Panc1 (cell line): ENCODE data around the gene DPY19L1. TPM values are rescaled to one million over a fixed set of nuclear protein-coding genes. Genes with fewer than 3 reads are reported as not detected.

Experiments
- ATAC-seq: fragments of 200-7000 bp; cut with Tn5 transposase; 2 replicates; pipeline ENCODE4 v1.9.1; 2020; ENCODE audit warnings: mild to moderate bottlenecking, moderate library complexity
- BruUV-seq: library from RNA; stranded (reverse); fragments of 400-500 nt; replicated peaks from 2 replicates; lab custom pipeline; 2021; lab: Mats Ljungman, UMichigan
- CTCF ChIA-PET: fragments of 300-600 bp; sonication (Branson Sonifier 250); formaldehyde crosslinking; loops from one replicate; lab custom pipeline; 2022; ENCODE audit warnings: antibody characterized with exemption; lab: Charles Lee
- POLR2A ChIA-PET: fragments of 300-600 bp; sonication (Branson Sonifier 250); formaldehyde crosslinking; loops from one replicate; lab custom pipeline; 2022; ENCODE audit warnings: antibody characterized with exemption; lab: Charles Lee
- DNase-seq: peaks from one replicate; pipeline ENCODE4 v3.0.0-alpha.2; 2010; ENCODE audit warnings: low read depth, low spot score
- H3K27ac ChIP-seq: 2 replicates; pipeline ENCODE4 v1.5.1; 2011; ENCODE audit warnings: mild to moderate bottlenecking, low read length, inconsistent platforms
- H3K27me3 ChIP-seq: fragments of 200-500 bp; sonication (Bioruptor generic); 2 replicates; pipeline ENCODE4 v1.6.0; 2014; ENCODE audit warnings: low read length, inconsistent platforms; ENCODE audit not compliant: control insufficient read depth, insufficient read depth
- H3K36me3 ChIP-seq: fragments of 200-500 bp; sonication (Bioruptor generic); 2 replicates; pipeline ENCODE4 v1.5.1; 2014; ENCODE audit warnings: inconsistent platforms, mild to moderate bottlenecking, low read length, moderate library complexity; ENCODE audit not compliant: control insufficient read depth, insufficient read depth
- H3K4me1 ChIP-seq: 2 replicates; pipeline ENCODE4 v1.5.1; 2011; ENCODE audit warnings: inconsistent platforms, mild to moderate bottlenecking, low read length, moderate library complexity; ENCODE audit not compliant: control insufficient read depth, insufficient read depth
- H3K4me3 ChIP-seq, 2 experiments: 2 replicates each; pipeline ENCODE4 v1.5.1; 2011 to 2012; ENCODE audit warnings: low read depth in 2 of 2, low read length in 2 of 2, mild to moderate bottlenecking in 2 of 2, inconsistent platforms in 1 of 2, moderate library complexity in 1 of 2
- H3K9me3 ChIP-seq: fragments of 200-500 bp; sonication (Bioruptor generic); 2 replicates; pipeline ENCODE4 v1.5.1; 2014; ENCODE audit warnings: low read depth, mild to moderate bottlenecking, inconsistent platforms, low read length, moderate library complexity; ENCODE audit not compliant: control insufficient read depth, insufficient read depth
- POLR2AphosphoS5 ChIP-seq: IDR thresholded peaks from 2 replicates; pipeline ENCODE4 v1.6.1; 2012; ENCODE audit warnings: mild to moderate bottlenecking, low read depth, low read length, moderate library complexity
- SIN3A ChIP-seq: IDR thresholded peaks from 2 replicates; pipeline ENCODE4 v1.6.1; 2012; ENCODE audit warnings: low read depth, mild to moderate bottlenecking, low read length, moderate library complexity, borderline replicate concordance; ENCODE audit not compliant: insufficient read depth
- TCF7L2 ChIP-seq: IDR thresholded peaks from 2 replicates; pipeline ENCODE4 v1.6.1; 2011; ENCODE audit warnings: mild to moderate bottlenecking, low read depth, low read length, inconsistent platforms
- in situ Hi-C: cut with HindIII; loops from 2 replicates; pipeline ENCODE4 v1.10.0; 2016; ENCODE audit warnings: low sequenced_read_pairs, low pct_unique_long_range_greater_than_20kb
- intact Hi-C: fragments of 100-400 bp; cut with micrococcal nuclease; formaldehyde crosslinking; loops from one replicate; pipeline ENCODE4 v1.10.0; 2022; ENCODE audit not compliant: unreplicated experiment
- total RNA-seq: library from RNA; stranded (reverse); gene quantifications from one replicate; pipeline ENCODE4 v1.2.1, GENCODE V29; 2021; ENCODE audit not compliant: unreplicated experiment
- TF ChIP-seq, protein P1 (sequence below): fragments of 450-650 bp; IDR thresholded peaks from 2 replicates; pipeline ENCODE4 v1.5.1; 2017; ENCODE audit warnings: mild to moderate bottlenecking
- TF ChIP-seq, protein P2 (sequence below), 2 experiments: IDR thresholded peaks; 2 replicates each; pipeline ENCODE4 v1.6.1; 2011 to 2012; ENCODE audit warnings: low read depth in 2 of 2, control low read depth in 1 of 2, low read length in 1 of 2, mild to moderate bottlenecking in 1 of 2, moderate library complexity in 1 of 2; ENCODE audit not compliant: insufficient read depth in 1 of 2

Gene DPY19L1
- total RNA-seq, 1 experiment from 2014 or later: 103 TPM

DNA sequence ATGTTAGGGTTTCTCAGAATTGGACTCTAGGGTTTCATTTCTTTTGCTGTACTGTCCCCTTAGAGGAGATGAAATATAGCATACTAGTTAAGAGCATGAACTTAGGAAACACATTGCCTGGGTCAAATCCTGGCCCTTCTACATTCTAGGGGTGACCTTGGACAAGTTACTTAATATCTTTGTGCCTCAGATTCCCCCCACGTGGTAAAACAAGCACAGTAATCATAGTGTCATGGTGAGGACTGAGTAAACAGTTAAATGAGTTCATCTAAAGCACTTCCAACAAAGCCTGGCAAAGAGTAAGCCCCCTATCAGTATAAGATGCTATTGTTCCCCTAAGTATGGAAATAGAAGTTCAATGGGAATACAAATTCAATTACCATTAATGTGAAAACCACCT, 5.1 kb downstream of the DPY19L1 start:
- no TSS peak for BruUV-seq
- CTCF ChIA-PET: no interaction called here
- POLR2A ChIA-PET: no interaction called here

DNA sequence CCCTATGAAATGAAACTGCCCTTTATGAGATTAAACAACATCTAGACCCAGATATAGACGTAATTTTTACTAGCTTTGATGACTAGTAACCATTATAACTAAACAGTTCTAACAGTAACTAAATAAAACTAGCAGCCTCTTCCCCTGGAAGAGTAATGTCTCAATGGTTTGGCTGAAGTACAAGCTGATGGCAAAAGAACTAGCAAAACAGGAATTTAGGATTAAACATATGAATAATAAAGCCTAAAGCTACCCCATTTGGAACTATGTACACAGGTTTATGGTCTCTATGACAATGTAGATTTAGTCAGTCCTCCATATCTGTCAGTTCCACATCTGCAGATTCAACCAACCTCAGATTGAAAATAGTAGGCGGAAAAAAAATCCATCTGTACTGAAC, 6.4 kb downstream of the DPY19L1 start:
- CTCF ChIA-PET: no interaction called here
- BruUV-seq: no TSS peak
- no peak for DNase-seq
- Histone ChIP-seq H3K4me3 (no peak overlapping the region), H3K9me3 (no peaks in the 10 kb centered on the region), H3K27me3 (no peaks in the 10 kb centered on the region), H3K27ac (no peak overlapping the region), H3K4me1 (peaks cover 36% of the 10 kb centered on the region), H3K36me3 (no peaks in the 10 kb centered on the region; the same call in 1 of the 2 replicates)
- intact Hi-C loops (loop anchor here (10.0 kb wide), 2 partner anchors 286 to 706 kb away; no protein-coding TSS in a partner anchor), in situ Hi-C loops (no loop called here)
- no peak for ATAC-seq
- TF ChIP-seq, protein P1, sequence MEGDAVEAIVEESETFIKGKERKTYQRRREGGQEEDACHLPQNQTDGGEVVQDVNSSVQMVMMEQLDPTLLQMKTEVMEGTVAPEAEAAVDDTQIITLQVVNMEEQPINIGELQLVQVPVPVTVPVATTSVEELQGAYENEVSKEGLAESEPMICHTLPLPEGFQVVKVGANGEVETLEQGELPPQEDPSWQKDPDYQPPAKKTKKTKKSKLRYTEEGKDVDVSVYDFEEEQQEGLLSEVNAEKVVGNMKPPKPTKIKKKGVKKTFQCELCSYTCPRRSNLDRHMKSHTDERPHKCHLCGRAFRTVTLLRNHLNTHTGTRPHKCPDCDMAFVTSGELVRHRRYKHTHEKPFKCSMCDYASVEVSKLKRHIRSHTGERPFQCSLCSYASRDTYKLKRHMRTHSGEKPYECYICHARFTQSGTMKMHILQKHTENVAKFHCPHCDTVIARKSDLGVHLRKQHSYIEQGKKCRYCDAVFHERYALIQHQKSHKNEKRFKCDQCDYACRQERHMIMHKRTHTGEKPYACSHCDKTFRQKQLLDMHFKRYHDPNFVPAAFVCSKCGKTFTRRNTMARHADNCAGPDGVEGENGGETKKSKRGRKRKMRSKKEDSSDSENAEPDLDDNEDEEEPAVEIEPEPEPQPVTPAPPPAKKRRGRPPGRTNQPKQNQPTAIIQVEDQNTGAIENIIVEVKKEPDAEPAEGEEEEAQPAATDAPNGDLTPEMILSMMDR: no peak
- TF ChIP-seq SIN3A (no peak), TCF7L2 (no peak), POLR2AphosphoS5 (no peak)
- TF ChIP-seq, protein P2, sequence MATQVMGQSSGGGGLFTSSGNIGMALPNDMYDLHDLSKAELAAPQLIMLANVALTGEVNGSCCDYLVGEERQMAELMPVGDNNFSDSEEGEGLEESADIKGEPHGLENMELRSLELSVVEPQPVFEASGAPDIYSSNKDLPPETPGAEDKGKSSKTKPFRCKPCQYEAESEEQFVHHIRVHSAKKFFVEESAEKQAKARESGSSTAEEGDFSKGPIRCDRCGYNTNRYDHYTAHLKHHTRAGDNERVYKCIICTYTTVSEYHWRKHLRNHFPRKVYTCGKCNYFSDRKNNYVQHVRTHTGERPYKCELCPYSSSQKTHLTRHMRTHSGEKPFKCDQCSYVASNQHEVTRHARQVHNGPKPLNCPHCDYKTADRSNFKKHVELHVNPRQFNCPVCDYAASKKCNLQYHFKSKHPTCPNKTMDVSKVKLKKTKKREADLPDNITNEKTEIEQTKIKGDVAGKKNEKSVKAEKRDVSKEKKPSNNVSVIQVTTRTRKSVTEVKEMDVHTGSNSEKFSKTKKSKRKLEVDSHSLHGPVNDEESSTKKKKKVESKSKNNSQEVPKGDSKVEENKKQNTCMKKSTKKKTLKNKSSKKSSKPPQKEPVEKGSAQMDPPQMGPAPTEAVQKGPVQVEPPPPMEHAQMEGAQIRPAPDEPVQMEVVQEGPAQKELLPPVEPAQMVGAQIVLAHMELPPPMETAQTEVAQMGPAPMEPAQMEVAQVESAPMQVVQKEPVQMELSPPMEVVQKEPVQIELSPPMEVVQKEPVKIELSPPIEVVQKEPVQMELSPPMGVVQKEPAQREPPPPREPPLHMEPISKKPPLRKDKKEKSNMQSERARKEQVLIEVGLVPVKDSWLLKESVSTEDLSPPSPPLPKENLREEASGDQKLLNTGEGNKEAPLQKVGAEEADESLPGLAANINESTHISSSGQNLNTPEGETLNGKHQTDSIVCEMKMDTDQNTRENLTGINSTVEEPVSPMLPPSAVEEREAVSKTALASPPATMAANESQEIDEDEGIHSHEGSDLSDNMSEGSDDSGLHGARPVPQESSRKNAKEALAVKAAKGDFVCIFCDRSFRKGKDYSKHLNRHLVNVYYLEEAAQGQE (IDR thresholded peaks at IDR 0.05; ENCODE audit: insufficient read depth in 1 of 2, low read depth in 2 of 2, low read length in 1 of 2): no peak
- POLR2A ChIA-PET: interaction anchor here (0.7 kb wide), 1 partner anchor 282 kb away, joined by 3 read pairs; no protein-coding TSS in a partner anchor

More for the DNA sequence above, 5.1 kb downstream of the DPY19L1 start:
- Histone ChIP-seq H3K9me3 (no peaks in the 10 kb centered on the region), H3K27me3 (no peaks in the 10 kb centered on the region), H3K4me3 (no peak overlapping the region), H3K4me1 (peaks cover 32% of the 10 kb centered on the region), H3K27ac (0 out of 2 replicates have a peak overlapping the region, but pooled peaks have one; percentile 15), H3K36me3 (no peaks in the 10 kb centered on the region; the same call in 1 of the 2 replicates)
- intact Hi-C loops (loop anchor here (10.0 kb wide), 2 partner anchors 287 to 707 kb away; no protein-coding TSS in a partner anchor), in situ Hi-C loops (no loop called here)
- ATAC-seq (no peak), DNase-seq (no peak)
- TF ChIP-seq POLR2AphosphoS5: no peak
- TF ChIP-seq SIN3A: no peak
- TF ChIP-seq, protein P2 (IDR thresholded peaks at IDR 0.05; ENCODE audit: insufficient read depth in 1 of 2, low read depth in 2 of 2, low read length in 1 of 2): no peak
- TF ChIP-seq TCF7L2: no peak
- TF ChIP-seq, protein P1: no peak
